GM11168 (cell line): ENCODE results near the gene BID.

Experiments
- in situ Hi-C: fragments of 300-500 bp; cut with MboI; formaldehyde crosslinking; loops from one replicate; pipeline ENCODE4 v1.12.0; 2022; ENCODE audit warnings: low sequenced_read_pairs; ENCODE audit not compliant: unreplicated experiment

Gene BID

DNA sequence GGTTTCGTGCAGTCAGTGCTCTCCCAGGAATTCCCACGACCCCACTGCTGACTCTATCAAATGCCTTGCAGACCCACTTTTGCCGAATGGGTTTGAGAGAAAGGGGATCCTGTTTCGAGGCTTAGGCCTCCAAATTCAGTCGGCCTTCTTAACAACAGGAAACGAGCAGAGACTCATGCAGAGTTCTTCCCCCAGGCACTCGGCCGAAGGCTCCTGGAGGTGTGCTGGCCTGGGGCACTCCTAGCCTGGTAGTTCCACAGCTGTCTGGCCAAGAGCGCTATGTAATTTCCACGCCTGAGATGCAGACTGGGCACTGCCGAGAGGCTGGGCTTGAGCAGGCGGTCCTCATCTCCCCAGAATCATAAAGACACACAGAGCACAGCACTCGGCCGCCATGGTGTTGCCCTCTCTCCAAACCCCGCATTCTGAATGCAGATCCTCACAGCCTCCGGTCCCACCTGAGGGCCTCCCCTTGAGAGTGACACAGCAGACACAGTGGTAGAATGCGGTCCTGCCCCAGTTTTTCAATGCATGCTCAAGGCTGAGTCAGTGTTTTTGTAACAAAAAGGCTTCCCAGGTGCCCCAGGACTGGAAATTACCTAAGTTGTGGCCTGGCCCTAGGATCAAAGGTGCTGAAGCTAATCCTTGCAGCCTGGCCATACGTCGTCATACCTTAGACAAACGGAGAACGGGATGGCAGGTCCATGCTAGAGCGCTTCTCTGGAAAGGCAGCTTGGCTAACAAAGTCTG lies 30.2 kb upstream of the BID start:
- in situ Hi-C loops = no loop called here

DNA sequence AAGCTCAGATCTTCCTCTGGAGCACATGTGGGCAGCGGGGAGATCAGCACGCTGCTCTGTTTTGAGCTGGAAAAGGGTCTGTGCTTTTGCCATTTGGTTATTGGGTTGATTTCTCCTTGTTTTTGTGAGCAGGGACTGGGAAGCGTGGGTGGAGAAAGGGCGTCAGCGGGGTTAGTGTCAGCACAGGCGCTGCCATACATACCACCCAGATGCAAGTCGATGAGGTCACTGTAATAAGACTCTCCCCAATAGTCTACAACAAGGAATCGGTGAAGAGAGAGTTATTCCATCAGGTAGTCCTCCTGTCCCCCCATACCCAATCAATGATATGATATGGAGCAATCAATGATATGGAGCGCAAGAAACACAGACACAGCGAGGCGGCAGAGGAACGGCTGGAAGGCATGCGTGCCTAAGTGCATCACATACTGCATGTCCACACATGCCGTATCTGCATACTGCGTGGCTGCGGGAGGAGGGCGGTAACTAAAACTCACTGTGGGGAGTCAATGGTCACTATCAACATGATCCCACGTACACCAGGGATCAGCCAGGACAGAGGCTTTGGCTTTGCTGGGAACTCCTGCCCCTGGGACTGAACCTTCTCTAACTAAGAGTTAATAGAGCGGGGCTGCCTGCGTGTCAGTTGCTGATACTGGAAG lies 29.5 kb upstream of the BID start:
- in situ Hi-C loops = no loop called here

DNA sequence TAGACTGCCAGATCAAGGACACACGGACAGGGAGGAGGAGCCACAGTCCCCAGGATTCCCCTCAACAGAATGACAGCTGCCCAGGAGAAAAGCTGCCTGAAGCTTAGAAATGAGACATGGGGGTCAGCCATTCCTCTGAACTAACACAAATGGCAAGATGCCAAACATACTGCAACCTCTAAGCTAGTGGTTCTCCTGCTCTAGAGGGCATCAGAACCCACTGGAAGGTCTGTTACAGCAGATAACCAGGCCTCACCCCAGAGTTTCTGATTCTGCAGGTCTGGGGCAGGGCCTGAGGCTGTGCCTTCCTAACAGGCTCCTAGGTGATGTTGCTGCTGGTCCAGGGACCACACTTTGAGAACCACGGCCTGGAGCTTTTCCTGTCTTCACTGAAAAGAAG lies 28.6 kb upstream of the BID start:
- in situ Hi-C loops = no loop called here

DNA sequence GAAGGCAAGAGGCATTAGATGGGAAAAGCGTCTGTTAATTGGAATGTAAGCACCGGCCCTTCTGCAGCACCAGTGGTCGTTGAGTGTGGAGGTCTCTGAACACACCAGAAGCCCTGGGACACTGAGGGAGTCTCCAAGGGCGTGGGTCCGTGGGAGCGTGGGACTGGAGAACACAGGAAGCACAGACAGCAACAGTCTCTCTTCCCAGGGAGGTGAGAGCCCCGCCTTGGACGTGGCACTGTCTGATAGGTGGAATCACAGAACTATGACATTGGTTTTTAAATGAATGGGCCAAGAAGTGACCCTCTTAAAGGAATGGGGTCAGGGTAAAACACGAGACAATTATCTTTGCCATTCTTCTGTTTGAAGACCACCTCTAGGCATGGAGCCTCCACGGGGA lies 28.1 kb upstream of the BID start:
- in situ Hi-C loops = no loop called here

DNA sequence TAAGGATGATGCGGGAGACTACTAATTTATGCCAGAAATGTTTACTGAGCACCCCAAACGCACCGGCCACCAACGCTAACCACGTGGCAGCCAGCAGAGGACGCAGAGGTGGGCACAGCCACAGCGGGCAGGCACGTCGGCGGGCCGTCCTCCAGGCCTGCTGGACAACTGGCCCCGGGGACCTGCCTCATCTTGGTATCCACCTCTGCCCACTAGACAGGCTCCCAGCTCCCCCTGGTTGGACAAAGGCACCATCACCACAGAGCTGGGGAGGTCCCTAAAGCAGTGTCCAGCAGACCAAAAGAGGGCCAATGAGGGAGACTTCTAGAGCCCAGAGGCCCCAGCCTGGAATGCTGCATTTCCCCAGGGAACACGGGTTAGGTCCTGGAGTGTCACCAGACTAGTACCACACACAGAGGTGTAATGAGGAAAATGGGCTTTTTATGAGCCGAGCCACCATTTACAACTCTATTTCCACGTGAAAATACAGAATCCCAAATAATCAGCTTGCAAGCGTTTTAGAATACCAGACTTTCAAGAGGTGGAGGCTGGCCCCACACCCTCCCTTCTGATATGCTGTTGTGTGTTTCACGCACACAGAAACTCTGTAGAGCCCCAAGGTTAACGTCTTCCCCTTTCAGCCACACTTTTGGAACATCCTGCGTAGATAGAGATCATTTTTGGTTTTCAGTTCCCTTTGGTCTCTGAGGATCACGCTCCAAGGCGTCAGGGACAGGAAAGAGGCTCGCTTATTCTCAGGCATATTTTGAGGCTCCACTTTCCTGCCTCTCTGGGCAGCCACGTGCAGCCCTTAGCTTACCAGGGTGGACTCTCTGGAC lies 23.7 kb upstream of the BID start:
- in situ Hi-C loops = loop anchor here (10.0 kb wide), 1 partner anchor 53 kb away; no protein-coding TSS in a partner anchor

DNA sequence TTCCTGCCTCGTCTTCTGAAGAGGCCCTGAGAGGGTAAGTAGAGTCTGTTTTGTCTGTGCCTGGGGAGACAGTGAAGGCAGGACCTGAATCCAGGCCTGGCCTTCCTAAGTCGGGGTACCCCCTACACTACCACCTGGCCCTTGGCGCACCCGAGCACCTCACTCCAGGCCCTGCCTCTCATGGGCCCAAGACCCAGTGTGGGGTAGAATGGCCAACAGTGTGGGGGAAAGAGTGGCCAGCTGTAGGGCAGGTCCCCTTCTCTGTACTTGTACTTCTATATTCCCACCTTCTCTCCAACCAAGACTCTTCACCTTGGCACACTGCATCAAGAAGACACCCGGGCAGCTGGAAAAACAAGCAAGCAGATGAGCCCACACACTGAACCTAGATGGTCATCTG lies 22.4 kb upstream of the BID start:
- in situ Hi-C loops = loop anchor here (10.0 kb wide), 1 partner anchor 52 kb away; no protein-coding TSS in a partner anchor

DNA sequence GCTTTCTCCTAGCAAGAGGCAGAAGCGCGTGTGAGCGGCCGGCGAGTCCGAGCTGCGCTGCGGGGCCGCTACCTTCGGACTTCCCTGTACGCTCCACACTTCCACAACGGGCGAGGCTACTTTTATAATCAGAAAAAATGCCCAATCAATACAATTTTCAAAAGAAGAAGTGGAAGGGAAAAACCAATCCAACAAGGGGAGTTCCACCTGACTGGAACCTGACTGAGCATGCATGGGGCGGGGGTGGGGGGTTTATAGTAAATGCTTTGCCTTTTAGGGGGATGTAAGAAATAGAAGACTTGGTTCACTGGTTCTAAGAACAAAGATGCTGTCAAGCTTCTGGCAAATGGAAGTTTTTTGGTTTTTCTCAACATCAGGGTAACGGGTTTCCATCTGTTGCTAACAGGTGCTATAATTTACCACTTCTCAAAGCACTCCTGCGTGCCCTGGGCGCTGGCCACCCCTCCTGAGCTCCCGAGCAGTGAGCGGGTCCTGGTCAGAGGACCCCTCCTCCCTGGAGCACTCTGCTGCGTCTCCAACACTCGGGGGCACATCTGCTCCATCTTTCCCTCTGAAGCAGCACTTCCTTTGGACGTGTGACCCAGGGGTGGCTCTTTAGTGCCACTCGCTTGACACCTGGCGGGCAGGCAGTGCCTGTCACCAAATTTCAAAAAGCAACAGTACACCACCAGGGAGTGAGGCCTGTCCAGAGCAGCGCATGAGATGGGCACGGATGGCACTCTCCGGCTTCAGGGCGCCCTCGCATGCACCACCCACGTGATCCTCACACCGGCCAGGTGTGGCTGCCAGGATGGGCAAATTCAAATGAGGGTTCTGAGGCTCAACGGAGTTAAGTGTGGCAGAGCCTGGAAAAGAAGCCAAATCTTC lies 21.6 kb upstream of the BID start:
- in situ Hi-C loops = loop anchor here (10.0 kb wide), 1 partner anchor 51 kb away; no protein-coding TSS in a partner anchor

DNA sequence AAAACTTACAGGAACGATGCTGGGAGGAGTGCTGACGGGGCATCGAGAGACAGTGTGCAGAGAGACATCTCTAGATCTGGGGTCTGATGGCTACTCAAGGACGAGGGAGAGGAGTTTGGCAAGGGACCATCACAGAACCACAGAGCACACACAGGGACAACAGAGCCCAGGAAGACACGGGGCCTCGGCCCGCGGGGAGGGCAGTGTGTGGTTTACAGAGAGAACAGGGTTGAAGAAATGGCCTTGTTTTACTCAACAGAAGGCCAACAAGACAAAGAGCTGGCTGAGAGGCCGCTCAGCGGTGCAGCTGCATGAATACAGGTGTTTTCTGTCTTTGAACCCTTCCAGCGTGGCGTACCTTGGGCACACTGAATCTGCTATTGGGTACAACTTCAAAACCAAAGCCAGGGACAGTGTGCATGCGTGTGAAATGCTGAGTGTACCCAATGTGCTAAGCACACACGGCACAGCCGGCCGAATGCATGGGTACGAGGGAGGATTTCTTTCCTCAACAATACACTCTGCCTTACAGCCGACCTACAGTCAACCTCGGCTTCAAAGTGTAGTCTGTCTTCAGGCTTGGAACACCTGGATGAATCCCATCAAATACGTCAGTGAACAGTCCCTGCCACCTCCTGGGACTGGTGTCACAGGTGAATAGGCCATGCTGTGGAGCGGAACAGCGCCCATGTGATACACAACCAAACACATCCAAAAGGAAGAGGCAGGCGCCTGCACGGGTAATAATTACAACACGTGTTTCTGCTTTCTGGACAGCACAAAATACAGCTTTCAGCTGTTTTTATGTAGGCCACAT lies 20.7 kb upstream of the BID start:
- in situ Hi-C loops = loop anchor here (10.0 kb wide), 1 partner anchor 50 kb away; no protein-coding TSS in a partner anchor

DNA sequence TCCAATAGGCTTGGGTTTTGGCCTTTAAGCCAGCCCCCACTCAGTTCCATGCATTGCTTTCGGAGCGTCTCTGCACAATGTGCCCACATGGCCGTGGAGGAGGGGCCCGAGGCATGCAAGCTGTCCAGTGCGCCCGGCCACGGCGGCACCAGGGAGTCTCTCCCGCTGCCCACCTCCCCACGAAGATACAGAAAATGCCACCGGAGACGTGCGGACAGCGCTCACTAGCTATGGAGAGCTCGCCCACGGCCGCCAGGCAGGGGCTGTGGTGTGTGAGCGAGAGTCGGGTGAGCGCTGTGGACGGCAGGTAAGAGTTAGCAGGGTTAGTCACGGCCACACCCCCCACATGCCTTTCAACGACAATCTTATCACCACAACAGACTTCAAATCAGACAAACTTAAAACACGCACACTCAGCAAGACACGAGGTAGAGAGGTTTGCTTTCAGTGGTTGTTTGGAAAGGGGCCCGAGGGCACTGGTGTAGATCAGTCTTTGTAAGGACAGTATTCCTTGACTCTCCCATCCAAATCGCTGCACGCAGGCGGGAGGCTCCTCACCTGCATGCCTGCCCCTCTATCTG lies 18.7 kb upstream of the BID start:
- in situ Hi-C loops = loop anchor here (10.0 kb wide), 1 partner anchor 48 kb away; no protein-coding TSS in a partner anchor

DNA sequence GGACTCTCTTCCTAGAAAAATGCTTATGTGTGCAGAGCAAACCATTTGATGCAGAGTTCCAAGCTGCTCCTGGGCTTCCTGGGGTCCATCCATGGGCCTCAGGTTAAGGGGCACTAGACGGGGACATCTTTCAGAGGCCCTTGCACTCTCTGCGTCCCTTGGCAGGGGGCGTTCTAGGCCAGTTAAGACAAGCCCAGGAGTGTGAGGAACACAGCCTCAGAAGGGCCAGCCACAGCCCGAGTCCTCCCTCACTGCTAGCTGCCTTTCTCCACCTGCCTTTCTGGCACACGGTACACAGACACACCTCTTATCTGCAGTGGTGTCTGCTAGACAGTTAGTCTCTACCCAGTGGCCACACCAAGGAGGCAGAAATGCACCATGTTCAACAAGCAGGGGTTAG lies 18.0 kb upstream of the BID start:
- in situ Hi-C loops = loop anchor here (10.0 kb wide), 1 partner anchor 47 kb away; no protein-coding TSS in a partner anchor

DNA sequence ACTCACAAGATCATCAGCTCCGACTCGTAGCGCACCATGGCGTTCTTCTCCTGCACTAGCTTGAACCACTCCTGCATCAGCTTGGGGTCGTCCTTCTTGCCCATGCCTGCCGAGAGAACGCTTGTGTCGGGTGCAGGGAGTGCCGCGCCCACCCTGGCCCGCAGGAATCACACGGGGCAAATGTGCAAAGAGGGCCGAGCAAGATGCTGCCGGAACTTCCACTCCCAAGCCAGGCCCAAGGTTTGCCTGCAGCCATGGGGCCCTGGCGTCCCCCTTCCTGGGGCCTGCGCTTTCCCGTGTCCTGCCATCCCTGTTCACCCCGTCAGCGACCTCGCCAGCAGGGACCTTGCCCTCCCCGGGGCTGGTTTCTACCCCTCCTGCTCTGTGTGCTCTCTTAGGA lies 16.9 kb upstream of the BID start:
- in situ Hi-C loops = loop anchor here (10.0 kb wide), 1 partner anchor 46 kb away; no protein-coding TSS in a partner anchor

DNA sequence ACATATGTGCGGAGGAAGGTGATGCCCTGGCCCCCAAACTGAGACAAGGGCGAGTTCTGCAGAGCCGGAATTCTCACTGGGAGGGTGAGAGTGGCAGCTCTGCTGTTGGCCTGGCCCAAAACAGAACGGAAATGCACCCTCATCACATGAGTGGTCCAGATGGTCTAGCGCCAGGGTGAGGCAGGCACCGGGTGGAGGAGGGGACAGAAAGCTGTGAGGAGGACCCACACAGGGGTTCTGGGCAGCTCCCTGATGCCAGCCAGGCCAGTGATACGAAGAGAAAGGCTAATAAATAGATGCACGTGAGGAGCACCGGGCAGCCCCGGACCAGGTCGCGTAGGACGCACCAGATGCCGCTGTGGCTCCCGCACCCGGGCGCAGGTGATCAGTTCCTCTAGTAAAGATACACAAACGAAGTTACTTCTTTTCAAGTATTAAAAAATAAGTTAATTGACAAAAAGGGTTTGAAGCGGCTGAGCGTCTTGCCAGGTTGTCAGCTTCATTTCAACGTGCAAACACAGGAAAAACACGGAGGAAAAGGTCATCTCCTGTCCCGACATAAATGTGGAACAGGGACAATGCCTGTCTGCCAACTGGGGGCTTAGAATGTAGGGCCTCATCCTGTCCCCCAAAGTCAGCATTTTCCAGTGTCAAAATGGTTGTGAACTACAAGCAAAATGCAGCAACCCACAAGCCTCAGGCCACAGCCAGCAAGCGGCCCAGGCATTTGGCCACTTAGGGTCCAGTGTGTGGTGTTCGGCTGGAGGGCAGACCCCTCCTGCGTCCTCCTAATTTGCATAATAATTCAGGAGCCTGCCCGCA lies 15.3 kb upstream of the BID start:
- in situ Hi-C loops = loop anchor here (10.0 kb wide), 1 partner anchor 45 kb away; no protein-coding TSS in a partner anchor

DNA sequence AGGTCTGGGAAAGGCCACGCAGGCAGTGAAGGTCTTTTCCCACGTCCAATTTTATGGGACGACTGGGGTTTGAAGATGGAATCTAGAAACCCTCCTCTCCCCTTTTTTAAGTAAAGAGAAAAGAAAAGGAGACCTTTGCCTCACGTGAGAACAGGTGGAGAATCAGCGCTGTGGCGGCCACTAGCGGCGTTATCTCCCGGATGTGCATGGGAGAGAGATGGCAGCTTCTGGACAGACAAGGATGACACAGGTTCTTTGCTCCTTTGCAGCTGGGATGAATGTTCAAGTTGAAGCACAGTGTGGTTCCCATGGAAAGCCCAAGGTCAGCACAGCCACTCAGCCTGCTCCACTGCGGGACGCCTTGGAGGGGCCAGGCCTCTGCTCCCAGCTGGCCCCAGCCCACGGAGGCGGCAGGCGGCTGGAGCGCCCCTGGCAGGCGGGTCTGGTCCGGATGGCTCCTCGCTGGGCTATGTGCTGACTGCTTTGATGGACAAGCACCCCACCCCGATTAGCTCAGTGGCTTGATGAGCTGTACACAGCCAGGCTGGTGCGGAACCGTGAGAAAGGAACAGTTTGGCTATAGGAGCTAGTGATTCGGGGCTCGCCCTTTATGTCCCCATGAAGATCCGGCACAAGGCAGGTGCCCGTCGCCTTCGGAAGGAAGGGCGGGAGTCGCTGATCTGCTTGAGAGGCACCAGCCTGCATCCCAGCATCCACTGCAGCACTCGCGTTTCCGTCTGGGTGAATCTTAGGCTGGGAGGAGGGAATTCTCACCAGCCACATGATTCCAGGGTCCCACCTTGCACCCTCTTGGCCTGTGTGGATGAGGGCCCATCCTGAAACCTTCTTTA lies 14.5 kb upstream of the BID start:
- in situ Hi-C loops = no loop called here

DNA sequence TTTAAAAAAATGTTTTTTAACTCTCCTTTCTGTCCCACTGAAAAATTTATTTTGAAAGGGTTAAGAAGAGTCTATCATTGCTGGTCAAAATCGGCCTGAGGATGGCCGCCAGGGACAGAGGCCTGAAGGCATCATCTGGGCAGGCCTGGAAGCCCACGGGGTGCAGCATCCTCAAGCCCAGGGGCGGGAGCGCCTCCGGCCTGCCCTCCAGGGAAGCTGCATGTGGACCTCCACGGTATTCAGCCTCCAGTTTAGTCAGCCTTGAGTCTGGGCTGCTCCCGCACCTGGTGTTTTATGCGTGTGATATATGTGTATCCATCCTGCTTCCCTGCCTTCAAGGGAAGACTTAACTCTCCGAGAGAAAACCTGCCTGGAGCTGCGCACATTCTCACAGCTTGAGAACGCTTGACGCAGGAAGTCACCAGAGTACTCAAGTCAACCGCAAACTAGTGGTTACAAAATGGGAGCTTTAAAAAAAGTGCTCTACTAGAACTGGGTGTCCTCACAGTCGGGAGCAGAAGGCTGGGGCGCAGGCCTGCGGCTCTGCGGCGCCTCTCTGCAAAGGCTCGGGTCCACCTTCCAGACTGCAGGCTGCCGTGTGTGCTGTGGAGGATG lies 13.6 kb upstream of the BID start:
- in situ Hi-C loops = no loop called here

DNA sequence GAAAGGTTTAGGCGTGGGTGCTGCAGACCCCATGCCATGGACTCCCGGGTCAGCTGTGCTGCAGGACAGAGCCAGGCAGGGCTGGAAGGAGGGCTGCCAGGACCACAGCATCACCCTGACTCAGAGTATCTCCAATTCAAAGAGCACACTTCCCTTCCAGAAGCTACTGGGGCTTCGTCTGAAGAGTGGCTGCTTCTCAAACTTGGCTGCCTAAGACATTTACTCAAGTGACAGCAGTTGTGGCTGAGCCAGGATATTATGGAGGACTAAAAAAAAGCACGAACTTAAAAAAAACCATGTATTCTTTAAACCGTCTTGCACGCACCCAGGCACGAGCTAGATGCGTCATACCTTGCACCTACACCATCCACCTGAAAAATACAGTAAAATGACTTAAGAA lies 13.0 kb upstream of the BID start:
- in situ Hi-C loops = no loop called here

DNA sequence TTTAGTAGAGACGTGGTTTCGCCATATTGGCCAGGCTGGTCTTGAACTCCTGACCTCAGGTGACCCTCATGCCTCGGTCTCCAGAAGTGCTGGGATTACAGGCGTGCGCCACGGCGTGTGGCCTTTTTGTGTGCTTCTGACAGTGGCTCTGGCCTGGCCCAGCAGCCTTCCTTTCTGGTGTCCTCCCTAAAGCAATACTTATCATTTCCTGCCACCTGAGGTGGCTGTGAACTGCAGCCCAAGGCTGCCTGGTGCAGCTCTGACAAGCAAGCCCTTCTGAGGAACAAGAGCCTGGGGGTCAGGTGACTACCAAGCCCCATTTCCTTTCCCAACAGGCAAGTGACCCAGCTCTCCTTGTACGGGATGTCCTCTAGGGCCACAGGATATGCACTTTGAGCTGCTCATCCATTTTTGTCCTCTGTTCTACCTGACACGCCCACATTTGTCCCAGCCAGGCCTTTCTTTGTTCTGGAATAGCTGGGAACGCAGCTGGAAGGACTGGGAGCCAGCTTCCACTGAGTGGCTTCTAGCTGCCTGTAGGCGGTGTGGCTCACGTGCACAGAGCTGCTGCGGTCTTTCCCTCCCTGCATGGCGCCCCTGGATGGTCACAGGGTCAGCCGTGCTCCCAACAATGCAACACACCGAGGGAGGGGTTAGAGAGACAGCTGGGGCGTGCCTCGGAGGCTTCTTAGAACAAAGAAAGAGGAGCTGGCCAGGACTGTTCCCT lies 12.3 kb upstream of the BID start:
- in situ Hi-C loops = no loop called here
